ENCODE data around the gene PTAR1. TPM values are rescaled to one million over a fixed set of nuclear protein-coding genes. Genes with fewer than 3 reads are reported as not detected.

Gene PTAR1
- total RNA-seq, 1 donor from 2014 or later = 59.7 TPM

- H3K36me3 ChIP-seq (ENCODE audit: control insufficient read depth, insufficient read depth, low read length) = peaks cover 2% of the 10 kb centered on the region
Measured at GRCh38 chr9:69731348-69731747, 28.5 kb downstream of the PTAR1 start.

GRCh38 chr9:69719983-69720382 is 39.8 kb downstream of the PTAR1 start:
- Histone ChIP-seq H3K4me3 (ENCODE audit: low read depth, low read length) (no peak overlapping the region), H3K27me3 (ENCODE audit: control insufficient read depth, insufficient read depth, low read length) (no peaks in the 10 kb centered on the region), H3K36me3 (ENCODE audit: control insufficient read depth, insufficient read depth, low read length) (no peaks in the 10 kb centered on the region)
- no peak for DNase-seq (ENCODE audit: low read depth)
- TF ChIP-seq CTCF (IDR thresholded peaks at IDR 0.05; ENCODE audit: insufficient read depth, low read length, poor library complexity, severe bottlenecking) = no peak

More at GRCh38 chr9:69731348-69731747, 28.5 kb downstream of the PTAR1 start:
- TF ChIP-seq CTCF (IDR thresholded peaks at IDR 0.05; ENCODE audit: insufficient read depth, low read length, poor library complexity, severe bottlenecking) = no peak
- Histone ChIP-seq H3K27me3 (ENCODE audit: control insufficient read depth, insufficient read depth, low read length) (no peaks in the 10 kb centered on the region), H3K4me3 (ENCODE audit: low read depth, low read length) (no peak overlapping the region)
- no peak for DNase-seq (ENCODE audit: low read depth)

GRCh38 chr9:69719367-69719766 is 40.4 kb downstream of the PTAR1 start:
- Histone ChIP-seq H3K36me3 (ENCODE audit: control insufficient read depth, insufficient read depth, low read length) (no peaks in the 10 kb centered on the region), H3K4me3 (ENCODE audit: low read depth, low read length) (no peak overlapping the region), H3K27me3 (ENCODE audit: control insufficient read depth, insufficient read depth, low read length) (no peaks in the 10 kb centered on the region)
- DNase-seq (ENCODE audit: low read depth) = no peak
- TF ChIP-seq CTCF (IDR thresholded peaks at IDR 0.05; ENCODE audit: insufficient read depth, low read length, poor library complexity, severe bottlenecking) = no peak

GRCh38 chr9:69718218-69718617 is 41.6 kb downstream of the PTAR1 start:
- Histone ChIP-seq H3K27me3 (ENCODE audit: control insufficient read depth, insufficient read depth, low read length) (no peaks in the 10 kb centered on the region), H3K36me3 (ENCODE audit: control insufficient read depth, insufficient read depth, low read length) (no peaks in the 10 kb centered on the region), H3K4me3 (ENCODE audit: low read depth, low read length) (no peak overlapping the region)
- no peak for TF ChIP-seq CTCF (IDR thresholded peaks at IDR 0.05; ENCODE audit: insufficient read depth, low read length, poor library complexity, severe bottlenecking)
- no peak for DNase-seq (ENCODE audit: low read depth)

- Histone ChIP-seq H3K36me3 (ENCODE audit: control insufficient read depth, insufficient read depth, low read length) (no peaks in the 10 kb centered on the region), H3K4me3 (ENCODE audit: low read depth, low read length) (no peak overlapping the region)
- no peak for TF ChIP-seq CTCF (IDR thresholded peaks at IDR 0.05; ENCODE audit: insufficient read depth, low read length, poor library complexity, severe bottlenecking)
Measured at GRCh38 chr9:69715825-69716224, 44.0 kb downstream of the PTAR1 start.

GRCh38 chr9:69715096-69715495 is 44.7 kb downstream of the PTAR1 start:
- Histone ChIP-seq H3K36me3 (ENCODE audit: control insufficient read depth, insufficient read depth, low read length) (no peaks in the 10 kb centered on the region), H3K27me3 (ENCODE audit: control insufficient read depth, insufficient read depth, low read length) (no peaks in the 10 kb centered on the region), H3K4me3 (ENCODE audit: low read depth, low read length) (no peak overlapping the region)
- no peak for TF ChIP-seq CTCF (IDR thresholded peaks at IDR 0.05; ENCODE audit: insufficient read depth, low read length, poor library complexity, severe bottlenecking)
- DNase-seq (ENCODE audit: low read depth) = no peak

More at GRCh38 chr9:69715825-69716224, 44.0 kb downstream of the PTAR1 start:
- H3K27me3 ChIP-seq (ENCODE audit: control insufficient read depth, insufficient read depth, low read length) = no peaks in the 10 kb centered on the region
- DNase-seq (ENCODE audit: low read depth) = no peak

All from kidney epithelial cell (primary cell).